Measurements from ENCODE around the gene UBR4.

DNA sequence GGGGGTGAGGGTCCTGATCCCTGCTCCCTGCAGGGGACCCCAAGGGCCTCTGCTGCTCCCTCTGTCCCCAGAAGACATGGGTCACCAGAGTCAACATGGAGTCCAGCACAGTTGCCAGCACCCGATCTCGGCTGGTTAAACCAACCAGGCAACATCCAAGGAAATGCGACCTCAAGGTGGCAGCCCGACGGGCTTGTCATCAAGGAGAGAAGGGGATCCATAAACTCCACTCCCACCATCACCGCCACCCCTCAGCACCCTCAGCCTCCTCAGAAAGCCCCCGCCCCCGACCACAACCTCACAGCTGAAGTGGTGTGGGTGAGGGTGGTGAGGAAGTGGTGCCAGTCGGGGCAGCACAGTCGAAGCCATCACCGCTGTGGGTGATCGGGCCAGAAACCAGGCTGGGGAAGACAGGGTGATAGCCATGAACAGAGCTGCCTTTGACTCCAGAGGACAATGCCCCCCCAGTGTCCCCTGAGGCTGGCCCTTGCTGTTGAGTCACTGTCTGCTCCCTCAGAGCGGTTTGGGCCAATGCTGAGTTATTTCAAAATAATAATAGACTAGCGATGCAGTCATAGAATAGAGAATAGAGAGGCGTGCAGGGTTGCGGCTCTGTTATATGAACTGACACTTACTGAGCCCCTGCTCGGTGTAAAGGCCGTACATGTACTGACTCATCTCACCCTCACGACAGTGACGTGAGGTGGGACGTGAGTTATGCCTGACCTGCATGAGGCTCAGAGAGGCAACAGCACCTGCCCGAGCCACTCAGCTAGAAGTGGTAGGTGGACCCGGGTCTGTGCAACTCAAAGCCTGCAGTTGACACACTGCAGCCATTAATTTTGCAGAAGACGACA lies 164.9 kb downstream of the UBR4 start:
- TF ChIP-seq RARB (CRISPR knock-in tag; IDR thresholded peaks at IDR 0.05) (no peak), NR3C1 (IDR thresholded peaks at IDR 0.05) (no peak), JUNB (IDR thresholded peaks at IDR 0.05) (no peak), EHMT2 (IDR thresholded peaks at IDR 0.05; ENCODE audit: low read depth) (no peak), CHD4 (IDR thresholded peaks at IDR 0.05; ENCODE audit: borderline replicate concordance) (no peak), SMC3 (IDR thresholded peaks at IDR 0.05) (no peak), CEBPB (IDR thresholded peaks at IDR 0.05) (no peak), MAFK (IDR thresholded peaks at IDR 0.05; ENCODE audit: partially characterized antibody) (no peak)
- TF ChIP-seq, protein P1, sequence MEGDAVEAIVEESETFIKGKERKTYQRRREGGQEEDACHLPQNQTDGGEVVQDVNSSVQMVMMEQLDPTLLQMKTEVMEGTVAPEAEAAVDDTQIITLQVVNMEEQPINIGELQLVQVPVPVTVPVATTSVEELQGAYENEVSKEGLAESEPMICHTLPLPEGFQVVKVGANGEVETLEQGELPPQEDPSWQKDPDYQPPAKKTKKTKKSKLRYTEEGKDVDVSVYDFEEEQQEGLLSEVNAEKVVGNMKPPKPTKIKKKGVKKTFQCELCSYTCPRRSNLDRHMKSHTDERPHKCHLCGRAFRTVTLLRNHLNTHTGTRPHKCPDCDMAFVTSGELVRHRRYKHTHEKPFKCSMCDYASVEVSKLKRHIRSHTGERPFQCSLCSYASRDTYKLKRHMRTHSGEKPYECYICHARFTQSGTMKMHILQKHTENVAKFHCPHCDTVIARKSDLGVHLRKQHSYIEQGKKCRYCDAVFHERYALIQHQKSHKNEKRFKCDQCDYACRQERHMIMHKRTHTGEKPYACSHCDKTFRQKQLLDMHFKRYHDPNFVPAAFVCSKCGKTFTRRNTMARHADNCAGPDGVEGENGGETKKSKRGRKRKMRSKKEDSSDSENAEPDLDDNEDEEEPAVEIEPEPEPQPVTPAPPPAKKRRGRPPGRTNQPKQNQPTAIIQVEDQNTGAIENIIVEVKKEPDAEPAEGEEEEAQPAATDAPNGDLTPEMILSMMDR (IDR thresholded peaks at IDR 0.05), result no peak
